K562 (cell line): ENCODE measurements around the gene CCDC9B. TPM values are rescaled to one million over a fixed set of nuclear protein-coding genes. Genes with fewer than 3 reads are reported as not detected.

Experiments used
- ATAC-seq: fragments of 200-7000 bp; cut with Tn5 transposase; 3 replicates; pipeline ENCODE4 v1.9.1; 2020; ENCODE audit warnings: moderate library complexity
- BruUV-seq: library from RNA; stranded (reverse); fragments of 400-500 nt; replicated peaks from 2 replicates; lab custom pipeline; 2021; lab: Mats Ljungman, UMichigan
- CTCF ChIA-PET: fragments of 300-600 bp; formaldehyde crosslinking; extraction: SDS; loops from one replicate; lab custom pipeline; 2021; ENCODE audit warnings: low intra/inter-chr PET ratio; lab: Yijun Ruan, JAX
- POLR2A ChIA-PET: fragments of 300-600, 350-650 bp; sonication (Branson Sonifier 250); formaldehyde crosslinking; extraction: SDS; loops from one replicate; lab custom pipeline; 2021; ENCODE audit warnings: antibody characterized with exemption, inconsistent platforms; lab: Yijun Ruan, JAX
- DNase-seq, 4 experiments: peaks; one replicate each; pipeline versions ENCODE4 v3.0.0 to v3.0.0-alpha.2; 2011 to 2018; ENCODE audit warnings: low spot score in 3 of 4, mixed read lengths in 3 of 4; ENCODE audit errors: extremely low read depth in 1 of 4
- FAIRE-seq: peaks from 2 replicates; lab custom pipeline; 2011; peaks lifted over from hg19 to GRCh38; lab: Jason Lieb, UNC
- H2AFZ ChIP-seq: 2 replicates; pipeline ENCODE4 v1.6.0; 2011; ENCODE audit warnings: low read depth, low read length, control low read depth, inconsistent platforms
- H3K27ac ChIP-seq: fragments of 200-600 bp; 3 replicates; pipeline ENCODE4 v1.8.0; 2011; ENCODE audit warnings: low read depth, mild to moderate bottlenecking, control low read depth, inconsistent platforms, low read length, moderate library complexity, mixed read lengths; ENCODE audit errors: extremely low read depth
- H3K27me3 ChIP-seq, 2 experiments: fragments of 300-600 bp in 1 of 2; 2 replicates in 1 of 2; 3 replicates in 1 of 2; pipeline versions ENCODE4 v1.6.0 to v1.8.0; 2011; ENCODE audit warnings: inconsistent platforms in 2 of 2, low read length in 2 of 2, mild to moderate bottlenecking in 1 of 2, mixed read lengths in 1 of 2, moderate library complexity in 1 of 2; ENCODE audit not compliant: control insufficient read depth in 2 of 2, insufficient read depth in 2 of 2
- H3K36me3 ChIP-seq: fragments of 300-600 bp; 3 replicates; pipeline ENCODE4 v1.8.0; 2011; ENCODE audit warnings: mild to moderate bottlenecking, low read length, inconsistent platforms; ENCODE audit not compliant: control insufficient read depth, insufficient read depth
- H3K4me1 ChIP-seq, 2 experiments: fragments of 200-600 bp in 1 of 2; replicated peaks in 1 of 2; 2 replicates in 1 of 2; 3 replicates in 1 of 2; pipeline versions ENCODE4 v1.5.1 to v1.8.0; 2011; ENCODE audit warnings: inconsistent platforms in 2 of 2, low read length in 2 of 2, mild to moderate bottlenecking in 1 of 2, mixed read lengths in 1 of 2, moderate library complexity in 1 of 2; ENCODE audit not compliant: control insufficient read depth in 2 of 2, insufficient read depth in 2 of 2
- H3K4me2 ChIP-seq: 2 replicates; pipeline ENCODE4 v1.6.1; 2011; ENCODE audit warnings: low read length, control low read depth, inconsistent platforms, mixed read lengths; ENCODE audit not compliant: insufficient read depth
- H3K4me3 ChIP-seq: fragments of 200-600 bp; sonication (generic), shearing (Covaris generic); 2 replicates; pipeline ENCODE4 v1.5.1; 2016; ENCODE audit warnings: control low read depth, inconsistent platforms
- H3K79me2 ChIP-seq: fragments of 200-600 bp; 3 replicates; pipeline ENCODE4 v1.8.0; 2011; ENCODE audit warnings: low read length, inconsistent platforms; ENCODE audit not compliant: control insufficient read depth, insufficient read depth
- H3K9ac ChIP-seq, 2 experiments: 2 replicates each; pipeline versions ENCODE4 v1.6.0 to v1.6.1; 2011; ENCODE audit warnings: low read depth in 2 of 2, low read length in 2 of 2, control low read depth in 1 of 2, inconsistent platforms in 1 of 2, mild to moderate bottlenecking in 1 of 2, mixed read lengths in 1 of 2; ENCODE audit not compliant: insufficient read depth in 1 of 2
- H3K9me1 ChIP-seq: one replicate; pipeline ENCODE4 v1.6.0; 2011; ENCODE audit warnings: inconsistent platforms, mild to moderate bottlenecking, low read length, moderate library complexity; ENCODE audit not compliant: control insufficient read depth, insufficient read depth
- H3K9me3 ChIP-seq: replicated peaks from 2 replicates; pipeline ENCODE4 v1.5.1; 2011; ENCODE audit warnings: low read depth, low read length, inconsistent platforms; ENCODE audit not compliant: control insufficient read depth, insufficient read depth
- H4K20me1 ChIP-seq: replicated peaks from 2 replicates; pipeline ENCODE4 v1.6.1; 2011; ENCODE audit warnings: low read length, inconsistent platforms, mixed read lengths; ENCODE audit not compliant: control insufficient read depth, insufficient read depth
- CTBP1 ChIP-seq: fragments of 450-650 bp; IDR thresholded peaks from 2 replicates; pipeline ENCODE4 v1.6.1; 2016; ENCODE audit warnings: borderline replicate concordance
- PTBP1 ChIP-seq: fragments of 200-400 bp; formaldehyde crosslinking; IDR thresholded peaks from 2 replicates; pipeline ENCODE4 v1.6.1; 2017; ENCODE audit warnings: low read depth, low read length
- SIN3B ChIP-seq: fragments of 450-650 bp; IDR thresholded peaks from 2 replicates; pipeline ENCODE4 v1.6.1; 2017; ENCODE audit warnings: low read depth, mild to moderate bottlenecking, moderate library complexity
- SPI1 ChIP-seq: IDR thresholded peaks from 2 replicates; pipeline ENCODE4 v1.6.1; 2011; ENCODE audit warnings: low read depth, low read length, control low read depth, borderline replicate concordance
- ZNF140 ChIP-seq: fragments of 250-450 bp; sonication (Bioruptor Pico); IDR thresholded peaks from 2 replicates; pipeline ENCODE4 v1.8.0; 2021; ENCODE audit warnings: moderate library complexity, mild to moderate bottlenecking, inconsistent platforms
- ZNF311 ChIP-seq: fragments of 250-450 bp; sonication (Bioruptor Pico); IDR thresholded peaks from 2 replicates; pipeline ENCODE4 v1.4.0; 2020; ENCODE audit warnings: mild to moderate bottlenecking, moderate library complexity
- WGBS: fragments of 100-300 bp; shearing (Covaris generic); methylation state at CpG from one replicate; pipeline ENCODE4 v1.1.6; 2016; ENCODE audit warnings: low coverage, mixed read lengths; ENCODE audit not compliant: insufficient coverage; ENCODE audit errors: missing lambda C conversion rate; 5-methylcytosine and 5-hydroxymethylcytosine counted together
- in situ Hi-C: fragments of 300-500 bp; cut with MboI; formaldehyde crosslinking; loops from 4 replicates; pipeline ENCODE4 v1.15.0; 2018; ENCODE audit warnings: inconsistent platforms, mixed read lengths
- intact Hi-C: fragments of 100-400 bp; cut with micrococcal nuclease; formaldehyde crosslinking; loops from 2 replicates; pipeline ENCODE4 v1.14.2; 2022
- polyA plus RNA-seq, 8 experiments: library from polyadenylated mRNA; depleted of rRNA in 4 of 8; stranded (reverse) in 5 of 8; unstranded in 3 of 8; fragments of >200 nt; fragmentation: Nextera tagmentation in 2 of 8; fragmentation: Illumina TruSeq in 1 of 8; extraction: Ambion mirVana in 2 of 8; extraction: Trizol in 1 of 8; gene quantifications; 2 replicates each; pipeline versions ENCODE4 v1.2.1 to v1.2.3, GENCODE V29; 2011 to 2014; ENCODE audit warnings: inconsistent platforms in 1 of 8, missing spikeins in 1 of 8
- total RNA-seq, 7 experiments: library from RNA; depleted of rRNA in 6 of 7; stranded (reverse); fragments of >200 nt in 6 of 7; fragmentation: Illumina TruSeq in 2 of 7; extraction: Trizol in 2 of 7; gene quantifications; 2 replicates each; pipeline versions ENCODE4 v1.2.1 to v1.2.3, GENCODE V29; 2011 to 2021; ENCODE audit warnings: low replicate concordance in 1 of 7

Gene CCDC9B
- total and polyA plus RNA-seq, 9 of the 15 experiments (the other 6 are each of a cell fraction or from before 2014, with no cell fraction given): 0.01 to 0.47 (median 0.15) TPM; not detected in 1

DNA sequence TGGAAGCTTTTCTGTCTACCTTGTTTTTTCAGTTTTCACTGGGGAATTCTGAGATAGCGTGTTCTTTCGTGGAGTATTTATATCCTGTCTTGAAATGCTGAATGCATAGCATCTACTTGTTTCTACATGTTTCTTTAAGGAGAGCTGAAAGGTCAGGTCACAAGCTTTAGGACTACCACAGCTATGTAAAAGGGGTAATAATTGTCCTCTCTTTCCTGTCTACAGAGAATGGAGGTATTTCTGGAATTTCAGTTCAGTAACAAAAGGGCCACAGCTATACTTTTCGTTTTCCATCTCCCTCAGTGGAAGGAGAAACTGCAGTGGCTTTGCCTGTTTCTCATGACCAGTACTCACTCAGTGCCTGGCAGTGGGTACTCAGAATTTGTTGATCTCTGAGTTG, 12.6 kb downstream of the CCDC9B start (continued):
- TF ChIP-seq CTBP1: no peak

DNA sequence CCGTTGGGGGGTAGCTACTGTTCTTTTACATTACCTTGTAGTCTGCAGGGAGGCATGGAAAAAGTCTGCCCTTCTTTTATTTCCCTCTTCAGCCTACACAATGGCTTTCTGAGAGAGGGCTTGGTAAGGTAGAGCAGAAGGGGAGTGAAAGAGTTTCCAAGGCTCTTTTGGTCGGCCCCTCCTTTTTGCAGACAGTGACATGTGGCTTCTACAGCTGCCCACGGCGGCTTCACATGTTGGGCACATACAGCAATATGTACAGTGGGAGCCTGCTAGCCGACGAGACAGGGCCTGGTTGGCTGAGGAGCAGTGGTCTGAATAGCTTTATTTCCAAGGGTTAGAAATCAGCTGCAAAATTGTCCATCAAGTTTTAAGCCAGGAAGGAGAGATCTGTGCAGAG, 13.3 kb downstream of the CCDC9B start:
- no peaks in the 10 kb centered on the region for H3K27me3 ChIP-seq
- no peaks in the 10 kb centered on the region for H3K9me1 ChIP-seq
- TF ChIP-seq PTBP1: no peak
- TF ChIP-seq ZNF140 (CRISPR knock-in tag): no peak
- peaks cover 38% of the 10 kb centered on the region for H3K36me3 ChIP-seq
- no peaks in the 10 kb centered on the region; the same call in 1 of the 2 replicates for H4K20me1 ChIP-seq
- H3K9me3 ChIP-seq: no peaks in the 10 kb centered on the region
- CTCF ChIA-PET: no interaction called here
- H3K9ac ChIP-seq: no peak overlapping the region
- intact Hi-C loops (no loop called here), in situ Hi-C loops (no loop called here)
- H3K27ac ChIP-seq: no peak overlapping the region
- BruUV-seq: no TSS peak
- H3K4me3 ChIP-seq: no peak overlapping the region
- 0 out of 2 replicates have a peak overlapping the region, but pooled peaks have one; percentile 7 for H3K4me2 ChIP-seq
- POLR2A ChIA-PET: interaction anchor here (0.5 to 5.1 kb wide), 13 partner anchors 10 to 417 kb away, joined by 3 to 30 read pairs (median 3); partner anchors contain the start of genes BAHD1 and CCDC9B
- no peak for DNase-seq
- peaks cover 53 to 69% of the 10 kb centered on the region in 2 experiments for H3K4me1 ChIP-seq
- peaks cover 21% of the 10 kb centered on the region for H3K79me2 ChIP-seq
- ATAC-seq: no peak
- no peak overlapping the region for H2AFZ ChIP-seq
- FAIRE-seq: no peak
- WGBS: 69% methylated on average over 6 of the region's 6 CpGs

DNA sequence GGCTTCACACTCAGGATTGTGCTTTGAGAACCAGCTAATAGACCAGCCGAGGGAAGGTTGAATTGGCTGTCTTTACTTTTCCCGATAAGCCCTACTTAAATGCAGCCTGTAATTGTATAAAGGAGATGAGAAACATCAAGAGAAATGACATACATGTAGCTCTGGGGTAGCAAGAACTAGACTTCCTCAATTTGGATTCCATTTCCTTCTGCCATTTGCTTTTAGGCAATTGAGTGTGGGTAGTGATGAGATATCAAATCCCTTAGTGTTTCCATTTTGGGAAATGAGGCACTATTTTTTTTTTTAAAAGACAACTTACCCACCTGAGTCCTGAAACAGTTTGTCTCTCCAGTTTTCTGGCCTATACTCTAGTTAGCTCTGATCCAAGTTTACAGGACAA, 15.0 kb downstream of the CCDC9B start:
- ATAC-seq (no peak), FAIRE-seq (no peak), DNase-seq (no peak)
- Histone ChIP-seq H3K9ac (peak overlapping the region in 1 of 2 experiments; percentile 27; a peak in 2 of 4 replicates), H3K27me3 (no peaks in the 10 kb centered on the region), H3K4me2 (peak overlapping the region; percentile 40; the same call in 1 of the 2 replicates), H3K4me3 (no peak overlapping the region), H3K36me3 (peaks cover 38% of the 10 kb centered on the region), H2AFZ (no peak overlapping the region), H3K4me1 (peaks cover 41 to 51% of the 10 kb centered on the region in 2 experiments), H3K9me3 (no peaks in the 10 kb centered on the region), H3K79me2 (peaks cover 21% of the 10 kb centered on the region), H4K20me1 (no peaks in the 10 kb centered on the region; the same call in 1 of the 2 replicates), H3K27ac (no peak overlapping the region), H3K9me1 (no peaks in the 10 kb centered on the region)
- CTCF ChIA-PET: no interaction called here
- POLR2A ChIA-PET: interaction anchor here (0.8 to 2.1 kb wide), 4 partner anchors 11 to 220 kb away, joined by 3 to 12 read pairs (median 6); no protein-coding TSS in a partner anchor
- 78% methylated on average over 2 of the region's 2 CpGs for WGBS
- intact Hi-C loops: no loop called here
- no TSS peak for BruUV-seq
- in situ Hi-C loops: no loop called here
- TF ChIP-seq SIN3B (no peak), ZNF311 (CRISPR knock-in tag) (no peak), SPI1 (peak; percentile 84)
